ENCODE measurements around the gene FRYL.

GRCh38 chr4:48591372-48591771 is 188.7 kb downstream of the FRYL start:
- no peak for TF ChIP-seq CTCF (IDR thresholded peaks at IDR 0.05)
- TF ChIP-seq ZFX (IDR thresholded peaks at IDR 0.05; ENCODE audit: borderline replicate concordance), result no peak

Data from 22Rv1 (cell line).